K562 (cell line): ENCODE results near the gene CREB3L1.
"Not testable (repeated sequence)": the region's sequence is repeated elsewhere in the genome, so short reads cannot be mapped to it uniquely, and the experiment has no call there.

Experiments used
- CREB1 ChIP-seq, 2 experiments: sonication (generic) in 1 of 2; formaldehyde crosslinking in 1 of 2; IDR thresholded peaks; 2 replicates each; pipeline versions ENCODE4 v1.6.1 to v1.8.0; 2012 to 2022; ENCODE audit warnings: inconsistent platforms in 1 of 2, mild to moderate bottlenecking in 1 of 2, missing genetic modification reagents in 1 of 2, moderate library complexity in 1 of 2
- CTCF ChIP-seq, 3 experiments: IDR thresholded peaks in 2 of 3; conservative IDR thresholded peaks in 1 of 3; 2 replicates each; pipeline ENCODE4 v1.5.1; 2011 to 2012; ENCODE audit warnings: low read length in 3 of 3, mild to moderate bottlenecking in 3 of 3, control low read depth in 2 of 3, improper control_type of control experiment in 1 of 3, inconsistent platforms in 1 of 3, low read depth in 1 of 3, mixed read lengths in 1 of 3, moderate library complexity in 1 of 3; ENCODE audit not compliant: insufficient read depth in 2 of 3
- FOXK1 ChIP-seq: sonication (generic); formaldehyde crosslinking; IDR thresholded peaks from 2 replicates; pipeline ENCODE4 v1.8.0; 2022; ENCODE audit warnings: missing genetic modification reagents, mild to moderate bottlenecking, borderline replicate concordance
- HLTF ChIP-seq: fragments of 450-650 bp; IDR thresholded peaks from 2 replicates; pipeline ENCODE4 v1.6.1; 2016
- MCM3 ChIP-seq: fragments of 450-650 bp; IDR thresholded peaks from 2 replicates; pipeline ENCODE4 v1.6.1; 2016
- RAD21 ChIP-seq, 2 experiments: fragments of 250-450 bp in 1 of 2; fragments of 450-650 bp in 1 of 2; sonication (Bioruptor Pico) in 1 of 2; formaldehyde crosslinking in 1 of 2; IDR thresholded peaks in 1 of 2; conservative IDR thresholded peaks in 1 of 2; 2 replicates each; pipeline versions ENCODE4 v1.4.0 to v1.8.0; 2020 to 2022; ENCODE audit warnings: mild to moderate bottlenecking in 2 of 2, moderate library complexity in 1 of 2
- SAFB2 ChIP-seq: fragments of 200-400 bp; formaldehyde crosslinking; IDR thresholded peaks from 2 replicates; pipeline ENCODE4 v1.6.1; 2018; ENCODE audit warnings: borderline replicate concordance, low read length, low read depth, moderate library complexity; ENCODE audit not compliant: severe bottlenecking
- TBP ChIP-seq: optimal IDR thresholded peaks from 2 replicates; pipeline ENCODE3; 2011; ENCODE audit warnings: low read depth, low read length, improper control_type of control experiment
- YBX1 ChIP-seq: fragments of 450-650 bp; IDR thresholded peaks from 2 replicates; pipeline ENCODE4 v1.7.1; 2016; ENCODE audit warnings: mild to moderate bottlenecking
- ZFP1 ChIP-seq: fragments of 450-650 bp; formaldehyde crosslinking; IDR thresholded peaks from 2 replicates; pipeline ENCODE4 v1.4.0; 2020; ENCODE audit warnings: mild to moderate bottlenecking, mixed read lengths
- ZNF121 ChIP-seq: sonication (generic); formaldehyde crosslinking; conservative IDR thresholded peaks from 2 replicates; pipeline ENCODE4 v1.8.0; 2022; ENCODE audit warnings: missing genetic modification reagents
- ZNF444 ChIP-seq: fragments of 250-450 bp; sonication (Bioruptor Pico); IDR thresholded peaks from 2 replicates; pipeline ENCODE4 v1.4.0; 2020; ENCODE audit warnings: mild to moderate bottlenecking, moderate library complexity

DNA sequence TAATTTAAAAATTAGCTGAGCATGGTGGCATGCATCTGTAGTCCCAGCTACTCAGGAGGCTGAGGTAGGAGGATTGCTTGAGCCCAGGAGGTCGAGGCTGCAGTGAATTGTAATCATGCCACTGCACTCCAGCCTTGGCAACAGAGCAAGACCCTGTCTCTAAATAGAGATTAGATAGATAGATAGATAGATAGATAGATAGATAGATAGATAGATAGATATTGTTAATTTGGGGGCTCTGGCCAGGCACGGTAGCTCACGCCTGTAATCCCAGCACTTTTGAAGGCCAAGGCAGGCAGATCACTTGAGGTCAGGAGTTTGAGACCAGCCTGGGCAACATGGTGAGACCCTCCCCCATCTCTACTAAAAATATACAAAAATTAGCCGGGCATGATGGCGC, 18.1 kb upstream of the CREB3L1 start:
- not testable (repeated sequence) for TF ChIP-seq MCM3; YBX1; ZNF444; CTCF (IDR thresholded peaks at IDR 0.05 in 2 of 3, conservative IDR thresholded peaks at IDR 0.05 in 1 of 3; ENCODE audit: insufficient read depth in 2 of 3, low read depth in 1 of 3, low read length in 3 of 3); ZNF121 (CRISPR knock-in tag); ZFP1 (CRISPR knock-in tag); RAD21 (CRISPR knock-in tag; conservative IDR thresholded peaks at IDR 0.05 in 1 of 2, IDR thresholded peaks at IDR 0.05 in 1 of 2); HLTF; CREB1 (IDR thresholded peaks at IDR 0.05); CREB1 (CRISPR knock-in tag; IDR thresholded peaks at IDR 0.05); FOXK1 (CRISPR knock-in tag); SAFB2; TBP
